Activated T-helper 1 cell treated with anti-CD3 and anti-CD28 coated beads, Interleukin-12 subunit alpha, Interleukin-12 subunit beta, Interleukin-2, Interleukin-4 antibody, amounts not matched to agents 30 ng/mL and 10 ng/mL and 1 ng/mL, durations not matched to agents 14 hours and 24 hours and 36 hours (primary cell): ENCODE data around the gene RMI1. TPM values are rescaled to one million over a fixed set of nuclear protein-coding genes. Genes with fewer than 3 reads are reported as not detected.
A peak's percentile ranks its signal among the peaks of the same experiment; 100 is the strongest.

Experiments used
- DNase-seq: peaks from one replicate; pipeline ENCODE4 v3.0.0; 2021; ENCODE audit warnings: low spot score
- H3K27ac Mint-ChIP-seq: one replicate; pipeline ENCODE4 v1.8.0; 2021; ENCODE audit warnings: mild to moderate bottlenecking, mixed read lengths
- H3K27me3 Mint-ChIP-seq: one replicate; pipeline ENCODE4 v1.8.0; 2022; ENCODE audit warnings: mild to moderate bottlenecking, moderate library complexity, mixed read lengths; ENCODE audit not compliant: insufficient read depth
- H3K36me3 Mint-ChIP-seq: one replicate; pipeline ENCODE4 v1.8.0; 2021; ENCODE audit warnings: low read depth, mixed read lengths
- H3K4me1 Mint-ChIP-seq: one replicate; pipeline ENCODE4 v1.8.0; 2021; ENCODE audit warnings: low read depth, mixed read lengths
- H3K4me3 Mint-ChIP-seq: one replicate; pipeline ENCODE4 v1.8.0; 2021; ENCODE audit warnings: mild to moderate bottlenecking, moderate library complexity, mixed read lengths
- H3K9me3 Mint-ChIP-seq: one replicate; pipeline ENCODE4 v1.8.0; 2021; ENCODE audit warnings: mixed read lengths
- intact Hi-C: fragments of 100-400 bp; cut with micrococcal nuclease; formaldehyde crosslinking; loops from one replicate; pipeline ENCODE4 v1.15.1; 2024
- total RNA-seq: library from RNA; stranded (reverse); gene quantifications from 2 replicates; pipeline ENCODE4 v1.2.3, GENCODE V29; 2022

The RMI1 gene
- total RNA-seq, 1 donor from 2014 or later: 25.6 TPM

- Mint-ChIP-seq H3K27me3 (peaks cover 2% of the 10 kb centered on the region), H3K27ac (peak overlapping the region; percentile 2), H3K4me1 (peaks cover 56% of the 10 kb centered on the region), H3K36me3 (peaks cover 66% of the 10 kb centered on the region), H3K4me3 (peak overlapping the region; percentile 95), H3K9me3 (no peaks in the 10 kb centered on the region)
- intact Hi-C loops: loop anchor here (5.0 kb wide), 1 partner anchor 1831 kb away; no protein-coding TSS in a partner anchor
- DNase-seq: no peak
Measured at GRCh38 chr9:83976372-83976771, 4.2 kb upstream of the RMI1 start.

- Mint-ChIP-seq H3K4me3 (peak overlapping the region; percentile 95), H3K9me3 (no peaks in the 10 kb centered on the region), H3K4me1 (peaks cover 56% of the 10 kb centered on the region), H3K36me3 (peaks cover 58% of the 10 kb centered on the region), H3K27ac (no peak overlapping the region), H3K27me3 (peaks cover 2% of the 10 kb centered on the region)
- DNase-seq: no peak
- intact Hi-C loops: loop anchor here (5.0 kb wide), 1 partner anchor 1830 kb away; no protein-coding TSS in a partner anchor
Measured at GRCh38 chr9:83977196-83977595, 3.4 kb upstream of the RMI1 start.

DNA sequence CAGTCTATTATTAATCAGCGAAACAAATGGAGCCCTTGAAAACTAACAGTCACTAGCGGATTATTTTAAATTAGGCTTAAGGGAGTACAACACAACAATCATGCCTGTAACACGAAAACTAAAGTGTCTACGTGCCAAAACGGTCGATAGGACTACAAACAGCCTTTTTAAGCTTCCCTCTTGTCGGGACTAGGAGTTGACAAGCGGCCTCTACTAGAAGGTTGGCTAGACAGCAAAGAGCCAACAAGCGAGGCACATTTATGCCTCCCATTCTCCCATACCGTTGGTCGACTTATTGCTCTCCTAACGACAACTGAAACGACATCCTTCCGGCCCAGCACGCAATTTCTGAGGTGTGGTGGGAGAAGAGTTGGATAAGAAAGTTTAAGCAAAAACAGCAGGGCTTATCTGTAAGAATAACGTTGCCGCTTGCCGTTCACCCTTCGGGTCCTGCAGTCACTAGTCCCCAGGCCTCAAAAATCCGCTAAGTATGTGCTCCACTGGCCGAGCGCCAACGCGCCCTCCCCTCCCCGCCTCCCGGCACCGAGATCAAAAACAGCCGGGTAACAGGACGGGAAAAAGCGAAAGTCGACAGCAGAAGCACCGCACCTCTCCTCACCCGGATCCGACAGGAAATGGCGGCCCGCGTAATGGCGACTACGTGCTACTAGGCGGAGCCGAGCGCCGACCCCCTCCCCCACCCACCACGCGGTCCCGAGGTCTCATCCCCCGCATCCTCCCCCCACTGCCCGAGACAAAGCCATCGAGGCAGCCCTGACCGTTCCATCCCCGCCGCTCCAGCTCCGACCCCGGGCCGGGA is 1.4 kb upstream of the RMI1 start:
- Mint-ChIP-seq H3K4me1 (peaks cover 65% of the 10 kb centered on the region), H3K27me3 (peaks cover 2% of the 10 kb centered on the region), H3K36me3 (peaks cover 54% of the 10 kb centered on the region), H3K9me3 (no peaks in the 10 kb centered on the region), H3K27ac (peak overlapping the region; percentile 100), H3K4me3 (peak overlapping the region; percentile 95)
- intact Hi-C loops: loop anchor here (1.0 to 5.0 kb wide), 3 partner anchors 9 to 1828 kb away; no protein-coding TSS in a partner anchor
- peak; percentile 86 for DNase-seq

- intact Hi-C loops: loop anchor here (1.0 to 10.0 kb wide), 12 partner anchors 10 to 1827 kb away; partner anchors contain the start of genes GKAP1, IDNK, KIF27 and UBQLN1
- no peaks in the 10 kb centered on the region for H3K9me3 Mint-ChIP-seq
- DNase-seq: peak; percentile 98
- H3K27ac Mint-ChIP-seq: peak within 1 kb of the TSS; percentile 100
- peaks cover 48% of the 10 kb centered on the region for H3K36me3 Mint-ChIP-seq
- peaks cover 58% of the 10 kb centered on the region for H3K4me1 Mint-ChIP-seq
- H3K27me3 Mint-ChIP-seq: peaks cover 2% of the 10 kb centered on the region
- peak within 1 kb of the TSS; percentile 95 for H3K4me3 Mint-ChIP-seq
Measured at GRCh38 chr9:83979812-83980394, 702 bp upstream of the RMI1 start, which contains the start of gene HNRNPK. HNRNPK (minus strand) TSS chr9:83980215; CDS start chr9:83978252, 1,963 bp downstream.

GRCh38 chr9:83981126-83981871 is 694 bp downstream of the RMI1 start:
- H3K27ac Mint-ChIP-seq: peak overlapping the region; percentile 100
- H3K4me1 Mint-ChIP-seq: peaks cover 48% of the 10 kb centered on the region
- H3K4me3 Mint-ChIP-seq: peak overlapping the region; percentile 95
- DNase-seq: peak; percentile 7
- intact Hi-C loops: loop anchor here (2.0 to 10.0 kb wide), 6 partner anchors 166 to 776 kb away; partner anchors contain the start of genes GKAP1 and IDNK
- peaks cover 2% of the 10 kb centered on the region for H3K27me3 Mint-ChIP-seq
- H3K36me3 Mint-ChIP-seq: peaks cover 34% of the 10 kb centered on the region
- H3K9me3 Mint-ChIP-seq: no peaks in the 10 kb centered on the region

- no peaks in the 10 kb centered on the region for H3K27me3 Mint-ChIP-seq
- intact Hi-C loops: loop anchor here (10.0 kb wide), 1 partner anchor 171 kb away; the partner anchor contains the start of gene GKAP1
- no peaks in the 10 kb centered on the region for H3K9me3 Mint-ChIP-seq
- H3K4me3 Mint-ChIP-seq: no peak overlapping the region
- H3K4me1 Mint-ChIP-seq: peaks cover 41% of the 10 kb centered on the region
- H3K36me3 Mint-ChIP-seq: peaks cover 18% of the 10 kb centered on the region
- H3K27ac Mint-ChIP-seq: no peak overlapping the region
- DNase-seq: no peak
Measured at GRCh38 chr9:83986195-83986594, 5.6 kb downstream of the RMI1 start.

GRCh38 chr9:83986765-83987401 is 6.3 kb downstream of the RMI1 start:
- intact Hi-C loops: loop anchor here (10.0 kb wide), 1 partner anchor 172 kb away; the partner anchor contains the start of gene GKAP1
- Mint-ChIP-seq H3K27ac (no peak overlapping the region), H3K4me3 (no peak overlapping the region), H3K9me3 (no peaks in the 10 kb centered on the region), H3K36me3 (peaks cover 18% of the 10 kb centered on the region), H3K27me3 (no peaks in the 10 kb centered on the region), H3K4me1 (peaks cover 36% of the 10 kb centered on the region)
- DNase-seq: no peak

GRCh38 chr9:83987402-83987791 is 6.8 kb downstream of the RMI1 start:
- Mint-ChIP-seq H3K9me3 (no peaks in the 10 kb centered on the region), H3K27me3 (no peaks in the 10 kb centered on the region), H3K4me3 (no peak overlapping the region), H3K4me1 (peaks cover 37% of the 10 kb centered on the region), H3K36me3 (peaks cover 20% of the 10 kb centered on the region), H3K27ac (no peak overlapping the region)
- no peak for DNase-seq
- intact Hi-C loops: loop anchor here (10.0 kb wide), 1 partner anchor 173 kb away; the partner anchor contains the start of gene GKAP1

- H3K27ac Mint-ChIP-seq: no peak overlapping the region
- no peaks in the 10 kb centered on the region for H3K27me3 Mint-ChIP-seq
- no peaks in the 10 kb centered on the region for H3K9me3 Mint-ChIP-seq
- intact Hi-C loops: loop anchor here (10.0 kb wide), 1 partner anchor 174 kb away; the partner anchor contains the start of gene GKAP1
- H3K4me1 Mint-ChIP-seq: peaks cover 37% of the 10 kb centered on the region
- DNase-seq: no peak
- peaks cover 14% of the 10 kb centered on the region for H3K36me3 Mint-ChIP-seq
- H3K4me3 Mint-ChIP-seq: no peak overlapping the region
Measured at GRCh38 chr9:83988411-83988810, 7.8 kb downstream of the RMI1 start.

DNA sequence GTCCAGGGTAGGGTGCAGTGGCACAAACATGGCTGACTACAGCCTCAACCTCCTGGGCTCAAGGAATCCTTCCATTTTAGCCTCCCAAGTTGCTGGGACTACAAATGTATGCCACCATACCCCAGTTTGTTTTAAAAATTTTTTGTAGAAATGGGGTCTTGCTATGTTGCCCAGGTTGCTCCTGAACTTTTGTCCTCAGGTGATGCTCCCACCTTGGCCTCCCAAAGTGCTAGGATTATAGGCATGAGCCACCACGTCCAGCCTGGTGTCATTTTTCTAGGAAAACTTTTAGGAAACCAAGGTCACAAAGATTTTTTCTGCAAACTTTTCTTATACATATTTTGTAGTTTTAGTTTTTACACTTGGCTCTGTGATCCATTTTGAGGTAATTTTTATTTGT is 10.8 kb downstream of the RMI1 start:
- Mint-ChIP-seq H3K4me3 (no peak overlapping the region), H3K4me1 (peaks cover 46% of the 10 kb centered on the region), H3K9me3 (no peaks in the 10 kb centered on the region), H3K27ac (no peak overlapping the region), H3K27me3 (no peaks in the 10 kb centered on the region), H3K36me3 (peaks cover 22% of the 10 kb centered on the region)
- no peak for DNase-seq
- intact Hi-C loops: no loop called here

GRCh38 chr9:83992407-83992806 is 11.8 kb downstream of the RMI1 start:
- DNase-seq: no peak
- no peaks in the 10 kb centered on the region for H3K9me3 Mint-ChIP-seq
- H3K27ac Mint-ChIP-seq: no peak overlapping the region
- peaks cover 41% of the 10 kb centered on the region for H3K4me1 Mint-ChIP-seq
- intact Hi-C loops: no loop called here
- peaks cover 22% of the 10 kb centered on the region for H3K36me3 Mint-ChIP-seq
- no peaks in the 10 kb centered on the region for H3K27me3 Mint-ChIP-seq
- H3K4me3 Mint-ChIP-seq: no peak overlapping the region

DNA sequence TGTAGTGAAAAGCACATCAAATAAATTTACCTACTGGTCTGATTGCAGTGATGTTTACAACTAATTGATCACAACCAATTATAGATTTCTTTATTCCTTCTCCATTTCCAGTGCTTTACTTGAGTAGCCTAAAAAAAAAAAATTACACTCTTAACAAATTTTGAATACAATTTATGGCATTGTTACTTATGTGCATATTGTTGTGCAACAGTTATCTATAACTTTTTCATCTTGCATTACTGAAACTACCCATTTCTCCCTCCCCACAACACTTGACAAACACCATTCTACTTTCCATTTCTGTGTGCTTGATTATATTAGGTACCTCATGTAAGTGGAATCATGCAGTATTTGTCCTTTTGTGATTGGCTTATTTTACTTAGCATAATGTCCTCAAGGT is 12.3 kb downstream of the RMI1 start:
- Mint-ChIP-seq H3K27ac (no peak overlapping the region), H3K36me3 (peaks cover 21% of the 10 kb centered on the region), H3K9me3 (no peaks in the 10 kb centered on the region), H3K4me3 (no peak overlapping the region), H3K27me3 (no peaks in the 10 kb centered on the region), H3K4me1 (peaks cover 37% of the 10 kb centered on the region)
- no peak for DNase-seq
- intact Hi-C loops: no loop called here
